ENCODE results near the gene CDHR1.

CDHR1 gene

GRCh38 chr10:84233940-84234339, 39.6 kb downstream of the CDHR1 start:
- no peak for DNase-seq (ENCODE audit: low read depth)
- no peak overlapping the region for H3K4me3 ChIP-seq (ENCODE audit: low read depth, low read length)
- no peak for TF ChIP-seq CTCF (IDR thresholded peaks at IDR 0.05; ENCODE audit: insufficient read depth, low read depth, low read length, missing control alignments)

GRCh38 chr10:84234479-84234878, 40.1 kb downstream of the CDHR1 start:
- no peak for DNase-seq (ENCODE audit: low read depth)
- no peak for TF ChIP-seq CTCF (IDR thresholded peaks at IDR 0.05; ENCODE audit: insufficient read depth, low read depth, low read length, missing control alignments)
- H3K4me3 ChIP-seq (ENCODE audit: low read depth, low read length), result no peak overlapping the region

- H3K4me3 ChIP-seq (ENCODE audit: low read depth, low read length), result no peak overlapping the region
- no peak for DNase-seq (ENCODE audit: low read depth)
- TF ChIP-seq CTCF (IDR thresholded peaks at IDR 0.05; ENCODE audit: insufficient read depth, low read depth, low read length, missing control alignments), result no peak
These were observed 40.8 kb downstream of the CDHR1 start for GRCh38 chr10:84235096-84235495.

GRCh38 chr10:84236807-84237198, 42.5 kb downstream of the CDHR1 start:
- H3K4me3 ChIP-seq (ENCODE audit: low read depth, low read length), result no peak overlapping the region
- DNase-seq (ENCODE audit: low read depth), result no peak
- no peak for TF ChIP-seq CTCF (IDR thresholded peaks at IDR 0.05; ENCODE audit: insufficient read depth, low read depth, low read length, missing control alignments)

GRCh38 chr10:84237199-84238051, 43.1 kb downstream of the CDHR1 start:
- no peak for DNase-seq (ENCODE audit: low read depth)
- TF ChIP-seq CTCF (IDR thresholded peaks at IDR 0.05; ENCODE audit: insufficient read depth, low read depth, low read length, missing control alignments), result no peak
- H3K4me3 ChIP-seq (ENCODE audit: low read depth, low read length), result no peak overlapping the region

GRCh38 chr10:84238909-84239308, 44.6 kb downstream of the CDHR1 start:
- no peak for DNase-seq (ENCODE audit: low read depth)
- no peak overlapping the region for H3K4me3 ChIP-seq (ENCODE audit: low read depth, low read length)
- no peak for TF ChIP-seq CTCF (IDR thresholded peaks at IDR 0.05; ENCODE audit: insufficient read depth, low read depth, low read length, missing control alignments)

All from GM12865 (cell line).